Measurements from ENCODE around the gene SLC37A1.
"Not testable (repeated sequence)": the region's sequence is repeated elsewhere in the genome, so short reads cannot be mapped to it uniquely, and the experiment has no call there.

The SLC37A1 gene

DNA sequence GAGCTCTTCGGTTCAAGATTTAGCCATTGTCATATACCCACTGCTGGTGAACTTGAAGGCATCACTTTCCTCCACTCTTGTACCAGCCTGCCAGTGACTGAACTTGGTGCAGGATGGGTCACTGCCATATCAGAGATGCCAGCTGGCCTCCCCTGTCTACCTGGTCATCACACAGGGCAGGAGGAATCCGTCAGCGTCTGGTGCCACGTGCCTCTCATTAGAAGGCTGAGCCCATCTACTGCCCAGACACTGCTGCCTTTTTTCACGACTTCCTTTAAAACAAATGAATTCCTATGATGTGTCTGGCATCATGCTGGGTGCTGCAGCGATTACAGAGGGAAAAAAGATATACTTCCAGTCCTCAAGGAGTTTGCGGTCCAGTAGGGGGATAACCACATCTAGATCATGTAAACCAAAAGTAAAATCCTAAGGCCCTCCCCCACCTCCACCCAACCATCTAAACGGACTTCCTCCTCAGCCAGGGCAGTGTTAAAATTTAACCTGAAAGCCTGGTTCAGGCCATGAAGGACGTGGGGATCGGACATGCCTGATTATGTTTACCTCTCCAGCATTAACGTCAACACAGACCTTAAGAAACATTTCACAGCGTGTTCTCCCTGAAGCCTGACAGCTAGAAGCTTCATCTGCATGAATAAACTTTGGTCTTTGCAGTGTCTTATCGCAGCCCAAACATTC, 110.6 kb downstream of the SLC37A1 start:
- no peak for DNase-seq

DNA sequence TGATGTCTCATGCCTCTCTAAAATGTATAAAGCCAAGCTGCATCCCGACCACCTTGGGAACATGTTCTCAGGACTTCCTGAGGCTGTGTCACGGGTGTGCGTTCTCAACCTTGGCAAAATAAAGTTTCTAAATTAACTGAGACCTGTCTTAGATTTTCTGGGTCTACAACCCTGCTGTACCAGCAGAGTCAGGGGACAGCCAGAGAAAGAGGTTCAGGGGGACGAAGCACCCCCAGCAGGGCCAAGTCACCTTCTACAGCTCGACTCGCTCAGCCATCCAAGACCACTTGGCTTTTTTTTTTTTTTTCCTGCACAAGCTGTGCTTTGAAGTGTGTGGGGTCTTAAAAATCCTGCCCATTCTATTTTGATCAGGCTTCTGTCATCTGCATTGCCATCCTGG, 111.3 kb downstream of the SLC37A1 start:
- no peak for DNase-seq

DNA sequence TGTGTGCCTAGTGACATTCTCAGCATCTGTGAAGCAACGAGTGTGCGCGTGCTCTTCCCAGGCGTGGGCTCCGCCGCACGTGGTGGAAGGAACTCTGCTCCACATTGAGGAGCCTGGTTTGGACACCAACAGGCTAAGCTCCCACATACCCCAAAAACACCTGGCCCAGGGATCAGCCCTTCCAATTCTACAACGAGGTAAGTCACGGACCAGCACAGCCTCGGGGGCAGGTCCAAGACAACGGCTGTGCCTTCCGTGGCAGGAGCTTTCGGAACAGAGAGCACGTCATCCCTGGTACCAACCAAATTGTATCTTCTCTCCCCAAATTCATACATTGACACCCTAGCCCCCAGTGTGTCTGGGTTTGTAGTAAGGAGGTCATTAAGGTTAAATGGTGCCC, 112.5 kb downstream of the SLC37A1 start:
- no peak for DNase-seq

DNA sequence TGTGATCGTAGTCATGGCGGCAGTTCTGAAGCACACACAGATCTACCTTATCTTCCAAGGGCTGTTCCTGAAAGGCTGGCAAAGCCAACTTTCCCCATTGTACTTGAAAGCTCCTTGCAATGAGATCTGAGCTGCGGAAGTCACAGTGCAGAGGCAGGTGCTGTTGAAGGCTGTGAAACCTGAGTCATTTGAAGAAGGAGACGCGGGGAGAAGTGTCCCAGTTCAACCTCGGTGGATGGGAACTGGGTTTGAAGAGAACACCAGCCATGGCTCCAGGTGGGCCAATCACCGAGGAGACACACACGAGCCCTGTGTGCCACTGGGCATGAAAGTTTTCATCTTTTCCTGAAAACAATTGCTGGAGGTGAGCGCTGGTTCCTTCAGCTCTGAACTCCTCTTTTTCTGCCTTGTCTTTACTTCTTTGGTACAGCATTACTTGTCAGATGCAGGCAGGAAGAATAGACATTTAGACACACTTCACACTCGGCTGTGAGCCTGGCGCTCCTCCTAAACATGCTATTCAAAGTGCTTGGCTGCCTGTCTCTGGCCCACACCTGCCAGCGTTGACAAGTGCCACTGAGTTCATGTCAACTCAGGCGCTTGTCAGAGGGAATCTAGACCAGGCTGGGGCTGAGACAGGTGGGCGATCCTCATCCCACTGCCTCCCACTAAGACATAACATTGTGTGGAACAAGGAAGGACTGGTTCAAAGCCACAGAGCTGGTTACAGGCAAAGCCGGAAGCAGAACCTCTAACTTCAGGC, 114.1 kb downstream of the SLC37A1 start:
- DNase-seq, result no peak

DNA sequence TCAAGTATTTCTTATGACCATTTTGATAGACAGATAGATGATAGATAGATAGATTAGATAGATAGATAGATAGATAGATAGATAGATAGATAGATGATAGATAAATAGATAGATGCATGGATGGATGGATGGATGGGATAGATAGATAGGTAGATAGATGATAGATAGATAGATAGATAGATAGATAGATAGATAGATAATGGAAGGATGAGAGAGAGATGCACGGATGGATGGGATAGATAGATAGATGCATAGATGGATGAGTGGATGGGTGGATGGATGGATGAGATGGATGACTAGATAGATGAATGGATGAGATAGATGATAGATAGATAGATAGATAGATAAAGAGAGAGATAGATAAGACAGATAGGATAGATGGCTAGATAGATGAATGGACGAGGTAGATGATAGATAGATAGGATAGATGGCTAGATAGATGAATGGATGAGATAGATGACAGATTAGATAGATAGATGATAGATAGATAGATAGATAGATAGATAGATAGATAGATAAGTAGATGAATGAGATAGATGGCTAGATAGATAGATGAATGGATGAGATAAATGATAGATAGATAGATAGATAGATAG, 114.9 kb downstream of the SLC37A1 start:
- not testable (repeated sequence) for DNase-seq

DNA sequence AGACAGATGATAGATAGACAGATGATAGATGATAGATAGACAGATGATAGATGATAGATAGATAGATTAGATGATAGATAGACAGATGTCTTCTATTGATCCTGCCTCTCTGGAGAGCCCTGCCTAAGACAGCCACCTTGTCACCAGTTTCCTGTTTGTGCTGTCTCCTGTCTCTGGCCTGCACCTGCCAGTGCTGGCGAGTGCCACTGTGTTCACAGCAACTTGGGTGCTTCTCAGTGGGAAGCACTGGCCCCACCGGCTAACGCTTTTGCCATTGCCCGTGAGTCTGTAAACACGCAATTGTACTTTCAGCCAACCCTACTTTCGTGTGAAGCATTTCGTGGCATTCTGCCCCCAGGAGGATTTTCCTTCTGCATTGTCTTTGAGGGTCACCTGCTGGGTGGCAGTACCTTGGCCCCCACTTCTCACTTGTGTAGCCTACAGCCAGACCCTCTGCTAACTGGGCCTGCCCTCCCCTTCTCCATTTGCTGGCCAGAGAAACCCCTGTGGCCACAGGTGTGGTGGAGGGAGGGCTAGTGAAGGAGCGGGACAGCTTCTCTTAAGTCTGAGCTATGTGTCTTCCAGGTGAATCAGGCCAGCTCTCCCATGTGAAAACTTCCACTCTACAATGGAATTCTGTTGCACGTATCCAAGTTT, 116.4 kb downstream of the SLC37A1 start:
- no peak for DNase-seq

DNA sequence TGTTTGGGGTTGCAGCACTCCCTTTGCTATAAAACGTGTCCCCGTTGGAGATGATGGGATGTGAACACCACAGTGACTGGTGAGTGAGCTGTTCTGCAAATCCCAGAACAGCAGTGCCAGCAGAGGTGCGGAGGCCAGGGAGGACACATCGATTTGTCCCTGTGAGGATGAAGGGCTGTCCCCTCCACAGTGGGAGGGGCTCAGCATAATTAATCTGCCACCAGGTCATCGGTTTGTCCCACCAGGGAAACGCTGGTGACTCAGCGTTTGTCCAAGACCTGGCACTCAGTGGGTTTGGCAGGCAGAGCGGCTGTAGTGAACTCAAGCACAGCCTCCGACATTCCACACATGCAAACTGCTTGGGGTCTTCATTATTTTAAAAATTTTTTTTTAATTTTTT, 117.0 kb downstream of the SLC37A1 start:
- DNase-seq, result no peak

Measured in NCI-H2227 treated with DMSO at 0.1 percent for 48 hours (cell line).